ENCODE data around the gene DNM1.

DNA sequence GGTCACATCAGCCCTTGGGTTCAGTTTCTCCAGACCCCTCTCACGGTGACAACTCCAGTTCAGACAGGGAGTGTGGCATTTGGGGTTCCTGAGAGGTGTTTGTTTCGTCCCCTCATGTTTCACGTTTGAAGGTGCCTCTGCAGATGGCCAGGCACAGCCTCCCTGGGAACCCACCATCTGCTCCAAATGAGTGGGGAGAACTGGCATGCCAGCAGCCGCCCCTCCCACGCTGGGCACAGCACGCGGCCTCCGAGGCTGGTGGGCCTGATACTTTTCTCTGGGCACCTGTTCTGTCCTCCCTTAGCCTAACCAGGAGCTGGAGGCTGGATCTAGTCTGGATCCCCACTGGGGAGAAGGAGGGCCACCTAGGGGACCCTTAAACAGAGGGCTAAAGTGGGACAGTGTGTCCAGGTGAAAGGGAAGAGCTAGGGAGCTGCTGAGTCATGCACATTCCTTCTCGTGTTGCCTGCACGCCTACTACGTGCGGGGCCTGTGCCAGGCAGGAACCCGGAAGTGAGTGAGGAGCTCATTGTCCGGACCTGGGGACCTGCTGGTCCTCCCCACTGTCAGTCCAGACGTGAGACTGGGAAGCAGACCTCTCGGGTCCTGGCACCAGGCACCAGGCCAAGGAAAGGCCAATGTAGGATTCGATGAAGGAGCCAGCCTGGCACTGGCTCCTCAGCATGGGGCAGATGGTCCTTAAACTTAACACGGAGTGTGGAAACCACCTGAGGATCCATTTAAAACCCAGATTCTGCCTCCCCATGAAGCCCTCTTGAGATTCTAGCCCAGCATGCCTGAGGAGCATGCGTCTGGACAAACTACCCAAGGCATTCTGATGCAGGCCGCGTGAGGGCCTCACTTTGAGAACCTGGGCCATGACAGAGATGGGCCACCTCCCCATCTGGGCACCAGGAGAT is 11.7 kb downstream of the DNM1 start:
- TF ChIP-seq POLR2A (IDR thresholded peaks at IDR 0.05; ENCODE audit: low read length): no peak
- TF ChIP-seq GATA1 (IDR thresholded peaks at IDR 0.05; ENCODE audit: low read depth, low read length): no peak

All from erythroblast (primary cell).